Upper lobe of right lung (tissue), 1 donor: ENCODE measurements around the gene COL21A1. TPM values are rescaled to one million over a fixed set of nuclear protein-coding genes. Genes with fewer than 3 reads are reported as not detected.

Source experiments
- ATAC-seq: fragments of 200-7000 bp; cut with Tn5 transposase; one replicate; pipeline ENCODE4 v1.9.1; 2020; ENCODE audit warnings: mild to moderate bottlenecking, moderate library complexity
- DNase-seq: peaks from one replicate; pipeline ENCODE4 v3.0.0-alpha.2; 2020
- H3K27ac ChIP-seq: fragments of 200-600 bp; one replicate; pipeline ENCODE4 v1.8.0; 2022
- H3K27me3 ChIP-seq: fragments of 200-600 bp; one replicate; pipeline ENCODE4 v1.8.0; 2022; ENCODE audit warnings: mild to moderate bottlenecking
- H3K36me3 ChIP-seq: fragments of 200-600 bp; one replicate; pipeline ENCODE4 v1.8.0; 2022
- H3K4me1 ChIP-seq: fragments of 200-600 bp; one replicate; pipeline ENCODE4 v1.8.0; 2022
- H3K4me3 ChIP-seq: fragments of 200-600 bp; one replicate; pipeline ENCODE4 v1.8.0; 2022; ENCODE audit warnings: mild to moderate bottlenecking
- H3K9me3 ChIP-seq: fragments of 200-600 bp; one replicate; pipeline ENCODE4 v1.8.0; 2022
- intact Hi-C: fragments of 100-400 bp; cut with DNase I; formaldehyde crosslinking; loops from one replicate; pipeline ENCODE4 v1.11.0; 2022
- total RNA-seq: library from RNA; stranded (reverse); fragmentation: NEBNext Ultra II Directional; extraction: Animal tissue kit (Norgen Biotek cat#: 25700); gene quantifications from one replicate; pipeline ENCODE4 v1.2.1, GENCODE V29; 2021
- TF ChIP-seq, protein P1 (sequence below): fragments of 200-600 bp; IDR thresholded peaks from one replicate; pipeline ENCODE4 v1.8.0; 2022; ENCODE audit warnings: antibody characterized with exemption
- donor health status: DM: no; HTN: yes; CAD: no; lungs with severe emphysema.

Gene COL21A1
- total RNA-seq, 1 donor from 2014 or later = 15.6 TPM

DNA sequence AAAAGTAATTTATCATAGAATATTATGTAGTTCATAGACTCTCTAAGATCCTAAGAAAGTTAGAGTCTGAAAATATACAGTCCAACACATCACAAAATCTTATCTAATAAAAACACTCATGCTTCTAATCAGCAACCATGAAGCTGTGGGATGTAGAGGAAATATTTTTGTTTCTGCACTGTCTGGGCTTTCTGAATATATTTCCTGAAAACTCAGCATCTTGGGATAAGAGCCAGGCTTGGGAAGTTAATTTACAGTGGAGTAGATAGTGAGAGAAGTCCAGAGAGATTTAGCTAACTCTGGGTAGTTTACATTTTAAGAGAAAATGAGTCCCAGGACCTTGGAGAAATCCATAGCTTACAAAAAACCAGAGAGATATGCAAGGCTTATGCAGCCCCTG lies 221.6 kb downstream of the COL21A1 start:
- Histone ChIP-seq H3K9me3 (no peaks in the 10 kb centered on the region), H3K36me3 (no peaks in the 10 kb centered on the region), H3K4me1 (no peaks in the 10 kb centered on the region), H3K27me3 (no peaks in the 10 kb centered on the region), H3K27ac (no peak overlapping the region), H3K4me3 (no peak overlapping the region)
- TF ChIP-seq, protein P1, sequence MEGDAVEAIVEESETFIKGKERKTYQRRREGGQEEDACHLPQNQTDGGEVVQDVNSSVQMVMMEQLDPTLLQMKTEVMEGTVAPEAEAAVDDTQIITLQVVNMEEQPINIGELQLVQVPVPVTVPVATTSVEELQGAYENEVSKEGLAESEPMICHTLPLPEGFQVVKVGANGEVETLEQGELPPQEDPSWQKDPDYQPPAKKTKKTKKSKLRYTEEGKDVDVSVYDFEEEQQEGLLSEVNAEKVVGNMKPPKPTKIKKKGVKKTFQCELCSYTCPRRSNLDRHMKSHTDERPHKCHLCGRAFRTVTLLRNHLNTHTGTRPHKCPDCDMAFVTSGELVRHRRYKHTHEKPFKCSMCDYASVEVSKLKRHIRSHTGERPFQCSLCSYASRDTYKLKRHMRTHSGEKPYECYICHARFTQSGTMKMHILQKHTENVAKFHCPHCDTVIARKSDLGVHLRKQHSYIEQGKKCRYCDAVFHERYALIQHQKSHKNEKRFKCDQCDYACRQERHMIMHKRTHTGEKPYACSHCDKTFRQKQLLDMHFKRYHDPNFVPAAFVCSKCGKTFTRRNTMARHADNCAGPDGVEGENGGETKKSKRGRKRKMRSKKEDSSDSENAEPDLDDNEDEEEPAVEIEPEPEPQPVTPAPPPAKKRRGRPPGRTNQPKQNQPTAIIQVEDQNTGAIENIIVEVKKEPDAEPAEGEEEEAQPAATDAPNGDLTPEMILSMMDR = no peak
- intact Hi-C loops = no loop called here
- DNase-seq = no peak
- no peak for ATAC-seq

DNA sequence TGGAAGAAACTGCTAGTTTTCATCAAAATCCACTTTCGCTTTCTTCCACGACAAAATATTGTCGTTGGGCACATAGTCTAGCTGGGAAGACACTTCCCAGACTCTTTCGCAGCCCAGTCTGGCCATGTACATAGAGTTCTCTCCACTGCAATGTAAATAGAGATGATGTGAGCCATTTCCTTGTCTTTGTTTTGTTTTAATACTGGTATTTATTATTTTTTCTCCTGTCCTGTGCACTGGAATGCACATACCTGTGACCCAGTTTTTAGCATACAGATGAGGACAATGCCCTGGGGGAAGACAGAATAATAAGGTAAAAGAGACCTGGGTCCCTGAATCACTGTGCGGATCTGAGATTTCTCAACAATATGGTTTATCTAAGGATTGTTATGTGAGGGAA lies 222.4 kb downstream of the COL21A1 start:
- intact Hi-C loops = no loop called here

GRCh38 chr6:56023829-56024228 lies 223.6 kb downstream of the COL21A1 start:
- no peaks in the 10 kb centered on the region for H3K36me3 ChIP-seq
- H3K4me1 ChIP-seq = no peaks in the 10 kb centered on the region
- no peak for DNase-seq
- no peak overlapping the region for H3K27ac ChIP-seq
- no peaks in the 10 kb centered on the region for H3K9me3 ChIP-seq
- TF ChIP-seq, protein P1 = no peak
- intact Hi-C loops = no loop called here
- H3K4me3 ChIP-seq = no peak overlapping the region
- ATAC-seq = no peak
- H3K27me3 ChIP-seq = no peaks in the 10 kb centered on the region

More for the DNA sequence above, 222.4 kb downstream of the COL21A1 start:
- Histone ChIP-seq H3K4me1 (no peaks in the 10 kb centered on the region), H3K27me3 (no peaks in the 10 kb centered on the region), H3K4me3 (no peak overlapping the region), H3K36me3 (no peaks in the 10 kb centered on the region), H3K9me3 (no peaks in the 10 kb centered on the region), H3K27ac (no peak overlapping the region)
- TF ChIP-seq, protein P1 = no peak
- DNase-seq (no peak), ATAC-seq (no peak)

DNA sequence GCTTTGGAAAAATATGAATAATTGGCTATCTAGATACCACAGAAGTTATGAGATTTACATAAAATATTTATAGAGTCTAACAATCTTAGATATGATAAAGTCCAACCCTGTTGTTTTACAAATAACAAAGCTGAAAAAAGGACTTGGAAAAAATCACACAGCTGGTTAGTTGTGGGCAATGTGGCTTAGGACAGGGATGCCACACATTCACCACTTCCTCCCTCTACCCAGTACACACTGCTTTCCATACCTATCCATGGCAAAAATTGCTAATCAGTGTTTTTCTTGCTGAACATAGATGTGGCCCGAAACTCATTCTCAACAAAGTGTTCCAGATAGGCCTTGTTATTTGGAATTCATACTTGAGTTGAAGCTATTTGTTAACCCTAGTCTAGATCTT lies 224.7 kb downstream of the COL21A1 start:
- ATAC-seq = no peak

GRCh38 chr6:56021943-56022342 lies 225.4 kb downstream of the COL21A1 start:
- no peak overlapping the region for H3K4me3 ChIP-seq
- H3K27ac ChIP-seq = no peak overlapping the region
- TF ChIP-seq, protein P1 = no peak
- ATAC-seq (no peak), DNase-seq (no peak)
- no peaks in the 10 kb centered on the region for H3K9me3 ChIP-seq
- no peaks in the 10 kb centered on the region for H3K36me3 ChIP-seq
- intact Hi-C loops = no loop called here
- H3K4me1 ChIP-seq = no peaks in the 10 kb centered on the region
- no peaks in the 10 kb centered on the region for H3K27me3 ChIP-seq

More for the DNA sequence above, 224.7 kb downstream of the COL21A1 start:
- TF ChIP-seq, protein P1 = no peak
- Histone ChIP-seq H3K27me3 (no peaks in the 10 kb centered on the region), H3K9me3 (no peaks in the 10 kb centered on the region), H3K4me3 (no peak overlapping the region), H3K36me3 (no peaks in the 10 kb centered on the region), H3K4me1 (no peaks in the 10 kb centered on the region), H3K27ac (no peak overlapping the region)
- no peak for DNase-seq
- intact Hi-C loops = no loop called here

- Histone ChIP-seq H3K4me1 (no peaks in the 10 kb centered on the region), H3K9me3 (no peaks in the 10 kb centered on the region), H3K4me3 (no peak overlapping the region), H3K27me3 (no peaks in the 10 kb centered on the region), H3K27ac (no peak overlapping the region), H3K36me3 (no peaks in the 10 kb centered on the region)
- TF ChIP-seq, protein P1 = no peak
- no peak for DNase-seq
- no peak for ATAC-seq
- intact Hi-C loops = no loop called here
Measured at GRCh38 chr6:56019973-56020372, 227.4 kb downstream of the COL21A1 start.
